ENCODE results near the gene MAN2C1. TPM values are rescaled to one million over a fixed set of nuclear protein-coding genes. Genes with fewer than 3 reads are reported as not detected.
"Not testable (repeated sequence)": the region's sequence is repeated elsewhere in the genome, so short reads cannot be mapped to it uniquely, and the experiment has no call there.

Gene MAN2C1
- total RNA-seq, 1 experiment from 2014 or later, result 239 TPM

DNA sequence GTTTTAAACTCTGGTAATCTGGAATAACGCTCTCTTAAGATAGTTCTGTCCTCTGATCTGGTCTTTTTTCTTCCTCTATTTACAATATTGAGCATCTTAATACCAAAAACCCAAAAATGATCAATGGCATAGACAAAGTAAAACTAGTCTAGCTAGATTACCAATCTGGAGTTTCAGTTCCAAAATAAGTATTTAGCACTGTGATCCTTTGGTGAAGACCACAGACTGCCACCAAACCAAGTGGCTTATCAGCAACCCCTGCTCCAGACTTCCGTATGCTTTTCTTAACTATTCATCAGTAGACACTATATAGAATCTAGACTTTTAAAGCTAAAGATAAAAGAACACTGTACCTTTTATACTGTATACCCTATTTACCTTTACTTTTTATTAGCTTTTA, 35.5 kb upstream of the MAN2C1 start:
- no TSS peak for BruUV-seq (replicated peaks)
- no peak overlapping the region for H3K4me3 Mint-ChIP-seq (ENCODE audit: low read depth, unreplicated experiment)
- no peak for TF ChIP-seq CTCF (IDR thresholded peaks at IDR 0.05; ENCODE audit: unreplicated experiment)
- intact Hi-C loops (cut with micrococcal nuclease; ENCODE audit: unreplicated experiment), result no loop called here
- no peaks in the 10 kb centered on the region for H3K4me1 Mint-ChIP-seq (ENCODE audit: low read depth, unreplicated experiment)
- CTCF ChIA-PET, result no interaction called here
- H3K27me3 Mint-ChIP-seq (ENCODE audit: unreplicated experiment), result no peaks in the 10 kb centered on the region
- peaks cover 70% of the 10 kb centered on the region for H3K36me3 Mint-ChIP-seq (ENCODE audit: insufficient read depth, unreplicated experiment)
- no peak for DNase-seq
- no peak overlapping the region for H3K27ac Mint-ChIP-seq (ENCODE audit: unreplicated experiment)
- H3K9me3 Mint-ChIP-seq (ENCODE audit: low read depth, unreplicated experiment), result no peaks in the 10 kb centered on the region

GRCh38 chr15:75397494-75397893, 29.1 kb upstream of the MAN2C1 start:
- H3K36me3 Mint-ChIP-seq (ENCODE audit: insufficient read depth, unreplicated experiment), result peaks cover 49% of the 10 kb centered on the region
- no peak for DNase-seq
- intact Hi-C loops (cut with micrococcal nuclease; ENCODE audit: unreplicated experiment), result no loop called here
- CTCF ChIA-PET, result no interaction called here
- H3K27me3 Mint-ChIP-seq (ENCODE audit: unreplicated experiment), result no peaks in the 10 kb centered on the region
- H3K9me3 Mint-ChIP-seq (ENCODE audit: low read depth, unreplicated experiment), result no peaks in the 10 kb centered on the region
- H3K27ac Mint-ChIP-seq (ENCODE audit: unreplicated experiment), result no peak overlapping the region
- no TSS peak for BruUV-seq (replicated peaks)
- no peak overlapping the region for H3K4me3 Mint-ChIP-seq (ENCODE audit: low read depth, unreplicated experiment)
- no peaks in the 10 kb centered on the region for H3K4me1 Mint-ChIP-seq (ENCODE audit: low read depth, unreplicated experiment)
- no peak for TF ChIP-seq CTCF (IDR thresholded peaks at IDR 0.05; ENCODE audit: unreplicated experiment)

DNA sequence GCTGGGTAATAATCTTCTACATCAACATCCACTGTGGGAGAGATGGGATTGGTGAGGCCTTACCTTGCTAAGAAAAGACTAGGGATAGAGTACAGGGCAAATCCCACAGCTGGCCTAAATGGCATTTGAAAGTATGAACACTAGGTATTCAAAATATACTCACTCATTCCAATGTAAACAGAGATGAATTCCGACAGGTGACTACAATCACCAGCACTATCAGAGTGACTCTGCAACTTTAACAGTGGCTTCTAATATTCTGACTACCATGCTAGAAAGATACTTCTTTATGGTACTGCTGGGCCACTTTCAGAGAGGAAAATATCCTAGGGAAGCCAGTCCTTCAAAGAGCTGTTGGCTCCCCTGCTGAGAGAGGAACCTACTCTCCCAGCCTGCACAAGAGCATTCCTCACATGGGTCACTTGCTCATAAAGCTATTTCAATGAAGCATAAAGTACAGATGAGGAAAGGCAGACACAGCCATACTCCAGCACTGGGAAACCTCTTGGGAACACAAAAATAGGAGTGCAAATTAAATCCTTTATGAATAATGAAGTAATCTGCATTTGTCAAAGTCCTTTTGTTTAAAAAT, 21.5 kb upstream of the MAN2C1 start:
- no peak for DNase-seq
- intact Hi-C loops (cut with micrococcal nuclease; ENCODE audit: unreplicated experiment), result no loop called here
- BruUV-seq (replicated peaks), result no TSS peak
- no peak for TF ChIP-seq CTCF (IDR thresholded peaks at IDR 0.05; ENCODE audit: unreplicated experiment)
- CTCF ChIA-PET, result no interaction called here
- Mint-ChIP-seq H3K4me3 (ENCODE audit: low read depth, unreplicated experiment) (no peak overlapping the region), H3K4me1 (ENCODE audit: low read depth, unreplicated experiment) (no peaks in the 10 kb centered on the region), H3K27ac (ENCODE audit: unreplicated experiment) (no peak overlapping the region), H3K27me3 (ENCODE audit: unreplicated experiment) (no peaks in the 10 kb centered on the region), H3K36me3 (ENCODE audit: insufficient read depth, unreplicated experiment) (peaks cover 58% of the 10 kb centered on the region), H3K9me3 (ENCODE audit: low read depth, unreplicated experiment) (no peaks in the 10 kb centered on the region)

- H3K9me3 Mint-ChIP-seq (ENCODE audit: low read depth, unreplicated experiment); intact Hi-C loops (cut with micrococcal nuclease; ENCODE audit: unreplicated experiment); H3K27me3 Mint-ChIP-seq (ENCODE audit: unreplicated experiment); H3K27ac Mint-ChIP-seq (ENCODE audit: unreplicated experiment); BruUV-seq (replicated peaks); DNase-seq; H3K4me1 Mint-ChIP-seq (ENCODE audit: low read depth, unreplicated experiment); H3K4me3 Mint-ChIP-seq (ENCODE audit: low read depth, unreplicated experiment): not testable (repeated sequence)
- CTCF ChIA-PET, result interaction anchor here (0.7 kb wide), 1 partner anchor 320 kb away, joined by 5 read pairs; no protein-coding TSS in a partner anchor
- peaks cover 77% of the 10 kb centered on the region for H3K36me3 Mint-ChIP-seq (ENCODE audit: insufficient read depth, unreplicated experiment)
Observed at GRCh38 chr15:75383986-75384385, 15.6 kb upstream of the MAN2C1 start.

DNA sequence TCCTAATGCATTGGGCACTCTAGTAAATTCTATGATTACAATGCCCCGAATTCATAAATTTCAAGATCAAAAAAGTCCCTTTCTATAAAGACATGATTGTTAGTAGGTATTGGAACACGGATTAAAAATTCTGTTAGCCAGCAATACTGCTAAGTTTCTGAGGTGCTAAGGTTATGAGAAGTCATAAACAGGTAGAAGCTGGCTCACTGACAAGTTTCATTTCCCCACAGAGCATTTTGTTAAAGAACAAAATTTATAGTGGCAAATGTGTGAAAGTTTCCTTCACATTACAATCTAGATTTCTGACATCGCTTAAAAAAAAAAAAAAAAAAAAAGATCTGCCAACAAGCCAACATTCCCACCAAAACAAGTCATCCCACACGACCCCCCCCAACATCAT, 12.4 kb upstream of the MAN2C1 start:
- H3K27ac Mint-ChIP-seq (ENCODE audit: unreplicated experiment), result no peak overlapping the region

More for the DNA sequence above, 12.4 kb upstream of the MAN2C1 start:
- Mint-ChIP-seq H3K27me3 (ENCODE audit: unreplicated experiment) (no peaks in the 10 kb centered on the region), H3K9me3 (ENCODE audit: low read depth, unreplicated experiment) (no peaks in the 10 kb centered on the region), H3K36me3 (ENCODE audit: insufficient read depth, unreplicated experiment) (peaks cover 70% of the 10 kb centered on the region), H3K4me1 (ENCODE audit: low read depth, unreplicated experiment) (no peaks in the 10 kb centered on the region), H3K4me3 (ENCODE audit: low read depth, unreplicated experiment) (no peak overlapping the region)
- TF ChIP-seq CTCF (IDR thresholded peaks at IDR 0.05; ENCODE audit: unreplicated experiment), result no peak
- CTCF ChIA-PET, result no interaction called here
- BruUV-seq (replicated peaks), result no TSS peak
- intact Hi-C loops (cut with micrococcal nuclease; ENCODE audit: unreplicated experiment), result no loop called here
- no peak for DNase-seq
